Suprapubic skin (tissue), 4 donors: Measurements from ENCODE around the gene LRCOL1. TPM values are rescaled to one million over a fixed set of nuclear protein-coding genes. Genes with fewer than 3 reads are reported as not detected.

ENCODE experiments used
- DNase-seq, 2 donors: peaks; one replicate each; pipeline ENCODE4 v3.0.0-alpha.2; 2019; ENCODE audit warnings: low spot score in 2 of 2
- H3K27ac ChIP-seq: fragments of 200-600 bp; sonication (generic); one replicate; pipeline ENCODE4 v1.5.1; 2019
- H3K27me3 ChIP-seq: fragments of 200-600 bp; sonication (generic); one replicate; pipeline ENCODE4 v1.5.1; 2019
- H3K36me3 ChIP-seq: fragments of 200-600 bp; sonication (generic); one replicate; pipeline ENCODE4 v1.5.1; 2019
- H3K4me1 ChIP-seq: fragments of 200-600 bp; sonication (generic); one replicate; pipeline ENCODE4 v1.5.1; 2019
- H3K4me3 ChIP-seq: fragments of 200-600 bp; sonication (generic); one replicate; pipeline ENCODE4 v1.5.1; 2019; ENCODE audit warnings: mild to moderate bottlenecking
- H3K9me3 ChIP-seq: fragments of 200-600 bp; sonication (generic); one replicate; pipeline ENCODE4 v1.5.1; 2019
- CTCF ChIP-seq, 2 donors: fragments of 200-600 bp in 1 of 2; fragments of 450-650 bp in 1 of 2; sonication (generic) in 1 of 2; IDR thresholded peaks; one replicate each; pipeline ENCODE4 v1.5.1; 2016 to 2019; ENCODE audit warnings: antibody characterized with exemption in 2 of 2, mild to moderate bottlenecking in 1 of 2, moderate library complexity in 1 of 2
- EP300 ChIP-seq: sonication (generic); formaldehyde crosslinking; IDR thresholded peaks from one replicate; pipeline ENCODE4 v1.6.1; 2017; ENCODE audit warnings: antibody characterized with exemption
- POLR2A ChIP-seq, 2 donors: fragments of 450-650 bp; IDR thresholded peaks; one replicate each; pipeline ENCODE4 v1.6.1; 2017; ENCODE audit warnings: antibody characterized with exemption in 2 of 2, mild to moderate bottlenecking in 2 of 2, moderate library complexity in 2 of 2
- POLR2AphosphoS5 ChIP-seq, 3 donors: sonication (generic); formaldehyde crosslinking; IDR thresholded peaks; one replicate each; pipeline ENCODE4 v1.6.1; 2017; ENCODE audit warnings: antibody characterized with exemption in 3 of 3
- WGBS: methylation state at CpG from one replicate; pipeline ENCODE4 v1.1.5; 2018; 5-methylcytosine and 5-hydroxymethylcytosine counted together
- total RNA-seq, 4 donors: library from RNA; depleted of rRNA; stranded (reverse); fragments of >200 nt; gene quantifications; one replicate each; pipeline ENCODE4 v1.1.0, GENCODE V29; 2016

Gene LRCOL1
- total RNA-seq, 4 donors from 2014 or later: not detected

DNA sequence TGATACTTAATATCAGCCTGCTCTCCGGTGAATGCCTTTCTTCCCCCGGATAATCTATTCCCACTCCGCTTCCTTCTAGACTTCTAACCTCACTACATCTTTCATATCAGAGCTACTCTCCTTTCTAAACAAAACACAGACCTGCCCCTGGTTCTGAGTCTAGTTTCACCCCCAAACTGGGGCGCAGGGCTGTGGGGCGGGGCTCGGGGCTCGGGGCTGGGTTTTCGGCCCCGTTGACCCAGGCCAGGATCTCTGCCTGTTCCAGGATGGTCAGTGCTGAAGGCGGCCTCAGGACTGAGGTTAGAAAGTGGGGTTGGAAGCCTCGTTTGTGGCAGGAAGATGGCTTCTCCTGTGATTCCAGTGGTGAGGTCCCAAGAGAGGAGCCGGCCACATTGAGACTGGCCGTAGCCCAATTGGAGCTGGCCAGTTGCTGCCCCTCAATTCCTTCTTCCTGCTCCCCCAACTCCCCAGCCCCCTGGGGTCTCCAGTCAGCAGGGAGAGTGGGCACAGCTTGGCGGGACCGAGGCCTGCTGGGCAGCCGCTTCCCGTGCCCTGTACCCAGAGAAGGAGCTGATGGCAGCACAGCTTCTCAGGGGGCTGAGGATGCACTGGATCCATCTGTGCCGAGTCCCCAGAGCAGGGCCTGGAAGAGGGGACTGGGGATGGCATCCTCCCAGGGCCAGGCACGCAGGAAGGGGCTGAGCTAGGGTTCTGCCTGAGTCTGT lies 52.9 kb downstream of the LRCOL1 start:
- H3K36me3 ChIP-seq: peaks cover 18% of the 10 kb centered on the region
- WGBS: 98% methylated on average over 7 of the region's 19 CpGs
- no peak overlapping the region for H3K27ac ChIP-seq
- DNase-seq: no peak
- no peak for TF ChIP-seq EP300
- TF ChIP-seq CTCF (IDR thresholded peaks at IDR 0.05): no peak
- TF ChIP-seq POLR2A (IDR thresholded peaks at IDR 0.05): no peak
- TF ChIP-seq POLR2AphosphoS5 (IDR thresholded peaks at IDR 0.05): no peak
- no peaks in the 10 kb centered on the region for H3K27me3 ChIP-seq
- H3K4me1 ChIP-seq: peaks cover 25% of the 10 kb centered on the region
- H3K9me3 ChIP-seq: no peaks in the 10 kb centered on the region
- H3K4me3 ChIP-seq: no peak overlapping the region

- Histone ChIP-seq H3K27ac (no peak overlapping the region), H3K4me1 (peaks cover 25% of the 10 kb centered on the region), H3K9me3 (no peaks in the 10 kb centered on the region), H3K36me3 (peaks cover 25% of the 10 kb centered on the region), H3K4me3 (no peak overlapping the region), H3K27me3 (no peaks in the 10 kb centered on the region)
- 96% methylated on average over 4 of the region's 17 CpGs for WGBS
- no peak for DNase-seq
- no peak for TF ChIP-seq EP300
- TF ChIP-seq POLR2AphosphoS5 (IDR thresholded peaks at IDR 0.05): no peak
- TF ChIP-seq POLR2A (IDR thresholded peaks at IDR 0.05): no peak
- TF ChIP-seq CTCF (IDR thresholded peaks at IDR 0.05): no peak
Measured at GRCh38 chr12:132556801-132557200, 53.6 kb downstream of the LRCOL1 start.

GRCh38 chr12:132556216-132556615 lies 54.2 kb downstream of the LRCOL1 start:
- Histone ChIP-seq H3K4me3 (no peak overlapping the region), H3K27me3 (no peaks in the 10 kb centered on the region), H3K9me3 (no peaks in the 10 kb centered on the region), H3K36me3 (peaks cover 29% of the 10 kb centered on the region), H3K27ac (no peak overlapping the region), H3K4me1 (peaks cover 21% of the 10 kb centered on the region)
- WGBS: 87% methylated on average over 8 of the region's 16 CpGs
- DNase-seq: no peak
- TF ChIP-seq EP300 (no peak), CTCF (IDR thresholded peaks at IDR 0.05) (no peak), POLR2A (IDR thresholded peaks at IDR 0.05) (no peak), POLR2AphosphoS5 (IDR thresholded peaks at IDR 0.05) (no peak)

GRCh38 chr12:132555686-132556085 lies 54.7 kb downstream of the LRCOL1 start:
- TF ChIP-seq EP300 (no peak), POLR2A (IDR thresholded peaks at IDR 0.05) (no peak), CTCF (IDR thresholded peaks at IDR 0.05) (no peak), POLR2AphosphoS5 (IDR thresholded peaks at IDR 0.05) (no peak)
- Histone ChIP-seq H3K27ac (no peak overlapping the region), H3K4me1 (peaks cover 16% of the 10 kb centered on the region), H3K27me3 (no peaks in the 10 kb centered on the region), H3K36me3 (peaks cover 34% of the 10 kb centered on the region), H3K9me3 (no peaks in the 10 kb centered on the region), H3K4me3 (no peak overlapping the region)
- no peak for DNase-seq
- WGBS: 94% methylated on average over 13 of the region's 13 CpGs

DNA sequence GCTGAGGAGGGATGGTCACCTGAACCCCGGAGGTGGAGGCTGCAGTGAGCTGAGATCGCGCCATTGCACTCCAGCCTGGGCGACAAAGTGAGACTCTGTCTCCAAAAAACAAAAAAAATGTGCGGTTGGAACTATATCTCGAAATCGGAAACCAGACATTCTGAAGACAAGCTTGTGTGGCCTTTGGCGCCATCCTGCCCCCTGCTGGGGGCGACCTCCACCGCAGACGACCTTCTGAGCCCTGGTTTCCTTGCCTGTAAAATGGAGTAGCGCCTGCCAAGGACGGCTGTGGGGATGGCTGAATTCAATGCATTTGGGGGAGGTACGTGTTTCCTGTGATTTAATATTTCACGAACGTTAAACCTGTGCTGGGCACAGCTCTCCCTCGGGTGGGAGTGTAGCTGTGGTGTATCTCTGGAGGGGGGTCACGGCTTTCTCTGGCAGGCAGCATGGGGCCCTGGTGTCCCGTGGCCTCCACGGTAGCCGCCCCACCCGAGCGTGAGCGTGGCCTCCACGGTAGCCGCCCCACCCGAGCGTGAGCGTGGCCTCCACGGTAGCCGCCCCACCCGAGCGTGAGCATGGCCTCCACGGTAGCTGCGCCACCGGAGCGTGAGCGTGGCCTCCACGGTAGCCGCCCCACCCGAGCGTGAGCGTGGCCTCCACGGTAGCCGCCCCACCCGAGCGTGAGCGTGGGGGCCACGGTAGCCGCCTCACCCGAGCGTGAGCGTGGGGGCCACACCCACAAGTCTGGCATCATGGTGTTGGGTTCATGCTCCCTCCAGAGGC lies 55.3 kb downstream of the LRCOL1 start:
- WGBS: 89% methylated on average over 24 of the region's 53 CpGs
- H3K27ac ChIP-seq: no peak overlapping the region
- H3K4me3 ChIP-seq: no peak overlapping the region
- no peaks in the 10 kb centered on the region for H3K27me3 ChIP-seq
- no peaks in the 10 kb centered on the region for H3K9me3 ChIP-seq
- no peak for TF ChIP-seq POLR2A (IDR thresholded peaks at IDR 0.05)
- no peak for TF ChIP-seq POLR2AphosphoS5 (IDR thresholded peaks at IDR 0.05)
- TF ChIP-seq EP300: no peak
- no peak for TF ChIP-seq CTCF (IDR thresholded peaks at IDR 0.05)
- DNase-seq: no peak
- H3K4me1 ChIP-seq: peaks cover 10% of the 10 kb centered on the region
- H3K36me3 ChIP-seq: peaks cover 34% of the 10 kb centered on the region
